ENCODE results near the gene RAD51D. TPM values are rescaled to one million over a fixed set of nuclear protein-coding genes. Genes with fewer than 3 reads are reported as not detected.

Gene RAD51D
- total and polyA plus RNA-seq, 10 of the 15 experiments (the other 5 are each of a cell fraction or from before 2014, with no cell fraction given), result 2.6 to 29.3 (median 13.5) TPM

- TF ChIP-seq ZNF687 (IDR thresholded peaks at IDR 0.05) (peak; percentile 69), ATF2 (IDR thresholded peaks at IDR 0.05; ENCODE audit: low read length) (peak; percentile 94), RELA (IDR thresholded peaks at IDR 0.05; ENCODE audit: borderline replicate concordance, partially characterized antibody) (peak; percentile 94), NR2C2 (IDR thresholded peaks at IDR 0.05; ENCODE audit: borderline replicate concordance, control insufficient read depth, insufficient read length, low read depth) (no peak), CHD1 (IDR thresholded peaks at IDR 0.05; ENCODE audit: low read depth, low read length) (no peak), IRF5 (IDR thresholded peaks at IDR 0.05; ENCODE audit: borderline replicate concordance) (no peak), USF1 (IDR thresholded peaks at IDR 0.05; ENCODE audit: borderline replicate concordance, extremely low read length, insufficient read depth, low read depth, low read length) (no peak), SRF (IDR thresholded peaks at IDR 0.05; ENCODE audit: low read depth in 2 of 2, low read length in 2 of 2) (0 out of 4 replicates have a peak, but pooled peaks of 1 of the 2 experiments have one; percentile 56), RAD21 (IDR thresholded peaks at IDR 0.05; ENCODE audit: insufficient read depth, low read depth, low read length) (peak; percentile 45), ZNF592 (IDR thresholded peaks at IDR 0.05) (0 out of 2 replicates have a peak, but pooled peaks have one; percentile 30), IKZF2 (IDR thresholded peaks at IDR 0.05) (peak; percentile 97 to 99), ETV6 (conservative IDR thresholded peaks at IDR 0.05 in 1 of 2, IDR thresholded peaks at IDR 0.05 in 1 of 2; ENCODE audit: borderline replicate concordance in 1 of 2, low read depth in 1 of 2) (peak in 1 of 2 experiments; percentile 92; a peak in 2 of 4 replicates), PML (IDR thresholded peaks at IDR 0.05; ENCODE audit: low read length) (peak; percentile 70), ZNF622 (IDR thresholded peaks at IDR 0.05) (no peak), IRF4 (IDR thresholded peaks at IDR 0.05; ENCODE audit: low read depth, low read length) (peak; percentile 89), NFYB (IDR thresholded peaks at IDR 0.05; ENCODE audit: insufficient read depth, low read depth, low read length) (peak; percentile 52; the same call in 1 of the 2 replicates)
These were observed 56.0 kb downstream of the RAD51D start, which contains the start of gene RFFL (continued) for GRCh38 chr17:35063514-35064223.
